AG09309 (cell line): ENCODE measurements around the gene POLR3F.
A peak's percentile ranks its signal among the peaks of the same experiment; 100 is the strongest.
"Not testable (repeated sequence)": the region's sequence is repeated elsewhere in the genome, so short reads cannot be mapped to it uniquely, and the experiment has no call there.

Experiments used
- DNase-seq: peaks from one replicate; pipeline ENCODE4 v3.0.0-alpha.2; 2010; ENCODE audit warnings: low read depth
- H3K4me3 ChIP-seq: 2 replicates; pipeline ENCODE4 v1.5.1; 2011; ENCODE audit warnings: mild to moderate bottlenecking, low read depth, low read length, moderate library complexity; ENCODE audit not compliant: control insufficient read depth
- CTCF ChIP-seq: IDR thresholded peaks from 2 replicates; pipeline ENCODE4 v1.5.1; 2011; ENCODE audit warnings: mild to moderate bottlenecking, low read depth, low read length, inconsistent platforms; ENCODE audit not compliant: insufficient read depth, control insufficient read depth; ENCODE audit errors: missing control alignments

Gene POLR3F

GRCh38 chr20:18515973-18516372, 48.8 kb downstream of the POLR3F start:
- H3K4me3 ChIP-seq, result no peak overlapping the region
- no peak for TF ChIP-seq CTCF
- no peak for DNase-seq

- H3K4me3 ChIP-seq, DNase-seq: not testable (repeated sequence)
Measured at GRCh38 chr20:18522066-18522465, 54.9 kb downstream of the POLR3F start.

GRCh38 chr20:18523066-18523465, 55.9 kb downstream of the POLR3F start:
- no peak for TF ChIP-seq CTCF
- DNase-seq, result no peak
- H3K4me3 ChIP-seq, result no peak overlapping the region

- DNase-seq, result peak; percentile 20
- TF ChIP-seq CTCF, result no peak
Measured at GRCh38 chr20:18524646-18525045, 57.5 kb downstream of the POLR3F start.

GRCh38 chr20:18526761-18527160, 59.6 kb downstream of the POLR3F start:
- not testable (repeated sequence) for DNase-seq, H3K4me3 ChIP-seq

More at GRCh38 chr20:18524646-18525045, 57.5 kb downstream of the POLR3F start:
- H3K4me3 ChIP-seq, result no peak overlapping the region

GRCh38 chr20:18527339-18527738, 60.1 kb downstream of the POLR3F start:
- TF ChIP-seq CTCF, result no peak
- no peak overlapping the region for H3K4me3 ChIP-seq
- DNase-seq, result no peak

GRCh38 chr20:18527836-18528235, 60.6 kb downstream of the POLR3F start:
- no peak overlapping the region for H3K4me3 ChIP-seq
- no peak for DNase-seq
- no peak for TF ChIP-seq CTCF

GRCh38 chr20:18529041-18529440, 61.9 kb downstream of the POLR3F start:
- DNase-seq, result no peak
- H3K4me3 ChIP-seq, result no peak overlapping the region
- no peak for TF ChIP-seq CTCF
